HEK293 (cell line): ENCODE results near the gene ACTL8.

ENCODE experiments used
- CTCF ChIP-seq: fragments of 450-650 bp; formaldehyde crosslinking; IDR thresholded peaks from 2 replicates; pipeline ENCODE4 v1.5.1; 2016; ENCODE audit warnings: missing biosample characterization, missing genetic modification characterization
- KLF1 ChIP-seq: fragments of 450-650 bp; formaldehyde crosslinking; IDR thresholded peaks from 2 replicates; pipeline ENCODE4 v1.5.1; 2016; ENCODE audit warnings: missing biosample characterization, missing genetic modification characterization
- SETDB1 ChIP-seq: IDR thresholded peaks from one replicate; pipeline ENCODE4 v1.6.1; 2017; ENCODE audit warnings: mild to moderate bottlenecking, low read length, moderate library complexity, mixed read lengths; ENCODE audit not compliant: insufficient read length
- ZBTB10 ChIP-seq: fragments of 450-650 bp; formaldehyde crosslinking; IDR thresholded peaks from 2 replicates; pipeline ENCODE4 v1.5.1; 2016; ENCODE audit warnings: missing biosample characterization, missing genetic modification characterization
- ZNF132 ChIP-seq: fragments of 450-650 bp; formaldehyde crosslinking; IDR thresholded peaks from 2 replicates; pipeline ENCODE4 v1.5.1; 2017; ENCODE audit warnings: missing biosample characterization, missing genetic modification characterization, borderline replicate concordance
- ZNF211 ChIP-seq: fragments of 450-650 bp; formaldehyde crosslinking; IDR thresholded peaks from 2 replicates; pipeline ENCODE4 v1.5.1; 2016; ENCODE audit warnings: low read depth, missing biosample characterization, missing genetic modification characterization
- ZNF311 ChIP-seq: fragments of 450-650 bp; formaldehyde crosslinking; IDR thresholded peaks from 2 replicates; pipeline ENCODE4 v1.5.1; 2017; ENCODE audit warnings: missing biosample characterization, missing genetic modification characterization, borderline replicate concordance
- ZNF555 ChIP-seq: fragments of 450-650 bp; formaldehyde crosslinking; conservative IDR thresholded peaks from 2 replicates; pipeline ENCODE4 v1.5.1; 2017; ENCODE audit warnings: missing biosample characterization, mild to moderate bottlenecking, missing genetic modification characterization, inconsistent platforms
- ZNF747 ChIP-seq: fragments of 450-650 bp; formaldehyde crosslinking; IDR thresholded peaks from 2 replicates; pipeline ENCODE4 v1.5.1; 2016; ENCODE audit warnings: missing biosample characterization, missing genetic modification characterization

DNA sequence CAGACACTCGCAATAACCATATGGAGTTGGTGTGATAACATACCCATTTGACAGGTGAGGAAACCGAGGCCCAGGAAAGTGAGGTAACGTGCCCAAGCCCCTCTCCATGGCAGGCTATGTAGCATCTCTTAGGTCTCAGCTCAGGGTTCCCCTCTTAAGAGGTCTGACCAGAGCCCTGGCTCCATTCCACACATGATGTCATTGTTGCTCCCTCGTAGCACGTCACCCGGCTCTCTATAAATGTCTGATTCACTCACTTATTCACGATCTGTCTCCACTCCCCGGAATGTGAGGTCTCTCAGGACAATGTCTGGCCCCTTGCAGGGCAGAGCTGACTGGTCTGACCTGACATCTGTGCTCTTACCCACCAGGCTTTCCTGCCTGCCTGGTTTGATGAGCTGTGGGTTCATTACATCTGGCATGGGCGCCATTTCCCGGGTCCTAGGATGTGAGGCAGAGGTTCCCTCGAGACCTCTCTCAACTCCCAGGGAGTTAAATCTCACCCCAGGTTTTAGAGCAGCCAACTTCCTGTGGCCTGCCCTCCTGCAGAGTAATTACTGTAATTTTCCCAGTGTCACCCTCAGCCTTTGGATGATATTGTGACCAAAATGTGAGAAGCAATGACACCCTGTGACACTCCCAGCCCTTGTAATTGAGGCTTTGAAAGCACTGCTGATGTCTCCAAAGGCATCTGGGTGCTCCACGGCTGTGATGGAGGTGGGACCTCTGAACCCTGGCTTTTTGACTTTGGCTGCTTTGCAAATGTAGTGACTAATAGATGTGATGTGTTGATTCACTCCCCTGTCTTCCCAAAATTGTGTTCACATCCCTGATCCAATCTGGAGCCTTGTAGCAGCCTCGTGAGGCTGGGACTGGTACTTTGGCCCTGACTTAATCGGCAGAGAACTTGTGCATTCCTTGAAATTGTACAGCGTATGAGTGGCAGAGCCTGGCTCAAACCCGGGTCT lies 10.6 kb downstream of the ACTL8 start:
- TF ChIP-seq ZBTB10 (no peak), CTCF (tag by site-specific recombination) (no peak), ZNF555 (tag by site-specific recombination) (no peak), ZNF211 (tag by site-specific recombination) (no peak), SETDB1 (no peak), ZNF132 (tag by site-specific recombination) (no peak), KLF1 (tag by site-specific recombination) (no peak), ZNF311 (no peak), ZNF747 (tag by site-specific recombination) (no peak)
